GM20431 (cell line): ENCODE results near the gene TCOF1.

Experiments
- in situ Hi-C: fragments of 300-500 bp; cut with MseI, MboI; formaldehyde crosslinking; loops from one replicate; pipeline ENCODE4 v1.15.0; 2020; ENCODE audit warnings: low sequenced_read_pairs; ENCODE audit not compliant: unreplicated experiment

The TCOF1 gene

DNA sequence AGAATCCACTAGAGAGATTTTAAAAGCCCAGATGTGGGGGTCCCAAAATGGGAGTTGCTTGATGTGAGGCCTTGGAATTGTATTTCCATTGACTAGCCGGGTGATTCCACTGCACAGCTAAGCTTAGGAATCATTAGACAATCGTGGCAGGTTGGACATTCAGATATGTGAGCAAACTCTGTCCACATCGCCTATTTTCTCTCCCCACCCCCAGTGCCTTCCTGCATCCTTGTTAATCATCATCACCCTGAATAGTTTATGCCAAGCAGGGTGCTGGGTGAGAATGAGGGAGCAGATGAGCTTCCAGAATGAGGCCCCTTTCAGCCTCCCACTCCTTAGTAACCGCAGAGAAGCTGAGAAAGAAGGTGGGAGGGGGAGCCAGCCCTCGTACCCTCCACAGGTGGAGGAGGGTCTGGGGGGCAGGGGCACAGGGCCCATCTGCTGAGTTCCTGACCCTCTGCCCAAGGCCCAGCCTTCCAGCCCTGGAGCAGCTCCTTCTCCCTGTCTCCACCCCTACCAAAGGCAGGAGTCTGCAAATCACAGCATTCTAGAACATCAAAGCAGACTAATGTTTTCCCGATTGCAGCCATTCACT is 7.7 kb upstream of the TCOF1 start:
- in situ Hi-C loops, result no loop called here

DNA sequence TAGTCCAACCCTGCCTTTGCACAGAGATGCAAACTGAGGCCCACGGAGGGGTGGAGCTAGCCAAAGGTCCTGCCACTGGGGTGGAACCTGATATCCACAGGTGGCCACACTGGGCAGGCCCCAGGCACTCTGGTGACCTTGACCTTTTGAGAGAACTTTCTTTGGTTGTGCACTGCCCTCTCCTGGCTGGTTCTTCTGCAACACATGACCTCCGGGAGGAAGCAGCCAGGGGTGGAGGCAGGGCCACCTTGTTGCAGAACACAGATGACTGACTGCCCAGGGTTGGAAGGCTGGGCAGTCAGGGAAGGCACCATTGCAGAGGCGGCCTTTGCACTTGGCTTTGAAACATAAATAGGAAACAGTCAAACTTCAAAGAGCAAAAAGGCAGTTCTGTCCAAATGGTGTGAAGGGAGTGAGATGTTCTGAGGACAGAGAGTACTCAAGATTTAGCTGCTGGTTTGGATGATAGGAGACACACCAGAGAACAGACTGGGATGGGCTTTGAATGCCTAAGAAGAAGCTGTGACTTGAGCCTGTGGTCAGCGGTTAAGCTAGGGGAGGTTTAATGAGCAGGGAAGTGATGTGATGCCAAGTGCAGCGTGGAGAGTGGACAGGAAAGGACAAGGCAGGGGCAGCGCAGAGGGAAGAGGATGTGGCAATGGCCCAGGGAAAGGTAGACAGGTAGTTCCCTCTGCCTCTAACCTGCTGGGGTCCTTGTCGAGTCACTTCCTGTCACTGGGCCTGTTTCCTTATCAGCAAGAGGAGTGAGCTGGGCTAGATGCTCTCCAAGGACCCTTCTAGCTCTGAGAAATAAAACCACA is 6.8 kb upstream of the TCOF1 start:
- in situ Hi-C loops, result no loop called here

DNA sequence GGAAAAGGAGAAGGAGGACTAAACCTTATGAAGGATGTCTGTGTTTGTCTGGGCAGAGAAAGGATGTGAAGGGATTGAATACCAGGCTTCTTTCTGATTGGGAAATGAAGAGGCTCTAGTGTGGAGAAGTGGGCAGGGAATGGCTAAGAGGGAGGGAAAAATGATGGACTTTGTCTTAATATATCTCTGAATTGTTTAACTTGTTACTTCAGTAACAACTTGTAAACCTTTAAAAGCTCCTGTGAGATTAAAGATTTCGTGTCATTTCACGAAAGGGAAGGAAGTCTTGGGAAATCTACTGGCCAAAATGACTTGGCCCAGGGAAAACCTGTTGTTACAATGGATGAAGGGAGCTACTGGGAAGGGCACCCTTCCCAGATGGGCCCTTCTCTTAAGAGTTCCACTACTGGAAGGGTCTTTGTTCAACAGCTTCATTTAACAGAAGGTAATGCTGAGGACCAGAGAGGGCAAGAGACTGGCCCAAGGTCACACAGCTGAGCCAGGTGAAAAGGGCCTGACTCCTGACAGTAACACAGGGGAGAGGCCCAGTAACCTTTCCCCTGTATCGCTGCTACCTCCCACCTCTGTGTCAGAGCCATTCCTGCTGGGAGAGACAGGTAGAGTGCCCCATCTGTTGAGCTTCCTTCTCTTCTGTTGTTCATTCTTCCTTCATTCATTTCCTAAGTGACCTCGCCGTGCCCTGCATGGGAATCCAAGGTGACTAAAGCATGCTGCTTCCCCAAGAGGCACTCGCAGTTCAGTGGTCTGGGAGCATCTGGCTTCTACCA is 5.1 kb upstream of the TCOF1 start:
- in situ Hi-C loops, result no loop called here

DNA sequence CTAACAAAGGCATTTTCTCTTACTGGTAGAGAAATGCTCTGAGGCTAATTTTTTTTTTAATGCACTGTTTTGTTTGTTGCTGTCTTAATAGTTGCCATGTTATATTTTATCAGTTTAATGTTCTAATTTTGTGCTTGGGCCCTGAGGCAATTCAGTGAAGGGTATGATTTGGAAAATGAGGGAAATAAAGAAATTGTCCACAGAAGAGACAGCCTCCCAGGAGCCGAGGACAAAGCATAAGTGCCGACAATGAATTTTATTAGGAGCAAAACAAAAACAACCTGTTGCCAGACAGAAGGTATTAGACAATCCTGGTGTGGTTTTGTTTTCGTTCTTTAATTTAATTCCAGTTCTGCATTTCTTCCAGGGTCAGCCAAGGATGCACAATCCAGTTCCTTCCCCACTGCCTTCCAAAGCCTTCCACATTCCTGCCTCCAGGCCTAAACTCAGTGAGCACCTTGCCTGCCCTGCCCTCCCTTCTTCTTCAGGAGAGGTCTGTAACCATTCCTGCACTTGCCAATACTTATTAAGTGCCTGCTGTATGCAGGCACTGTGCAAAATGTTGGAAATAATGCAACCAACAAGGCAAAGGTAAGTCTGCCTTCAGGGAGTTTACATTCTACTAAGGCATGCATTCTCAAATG is 4.3 kb upstream of the TCOF1 start:
- in situ Hi-C loops, result no loop called here

DNA sequence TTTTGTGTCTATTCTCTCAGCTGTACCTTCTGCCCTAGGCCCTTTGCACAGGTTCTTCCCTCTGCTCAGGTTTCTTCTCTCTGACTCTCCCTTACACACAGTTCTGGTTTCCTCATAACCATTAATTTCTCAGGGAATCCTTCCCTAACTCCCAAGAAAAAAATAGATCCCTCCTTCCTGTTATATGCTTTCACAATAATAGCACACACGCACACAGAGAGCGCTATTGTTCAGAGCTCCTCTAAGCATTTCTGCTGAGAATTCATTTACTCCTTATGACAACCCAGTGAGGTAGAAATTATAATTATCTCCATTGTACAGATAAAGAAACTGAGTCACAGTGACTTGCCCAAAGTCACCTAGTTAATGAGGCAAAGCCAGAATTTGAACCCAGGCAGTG is 1.7 kb upstream of the TCOF1 start:
- in situ Hi-C loops, result no loop called here

DNA sequence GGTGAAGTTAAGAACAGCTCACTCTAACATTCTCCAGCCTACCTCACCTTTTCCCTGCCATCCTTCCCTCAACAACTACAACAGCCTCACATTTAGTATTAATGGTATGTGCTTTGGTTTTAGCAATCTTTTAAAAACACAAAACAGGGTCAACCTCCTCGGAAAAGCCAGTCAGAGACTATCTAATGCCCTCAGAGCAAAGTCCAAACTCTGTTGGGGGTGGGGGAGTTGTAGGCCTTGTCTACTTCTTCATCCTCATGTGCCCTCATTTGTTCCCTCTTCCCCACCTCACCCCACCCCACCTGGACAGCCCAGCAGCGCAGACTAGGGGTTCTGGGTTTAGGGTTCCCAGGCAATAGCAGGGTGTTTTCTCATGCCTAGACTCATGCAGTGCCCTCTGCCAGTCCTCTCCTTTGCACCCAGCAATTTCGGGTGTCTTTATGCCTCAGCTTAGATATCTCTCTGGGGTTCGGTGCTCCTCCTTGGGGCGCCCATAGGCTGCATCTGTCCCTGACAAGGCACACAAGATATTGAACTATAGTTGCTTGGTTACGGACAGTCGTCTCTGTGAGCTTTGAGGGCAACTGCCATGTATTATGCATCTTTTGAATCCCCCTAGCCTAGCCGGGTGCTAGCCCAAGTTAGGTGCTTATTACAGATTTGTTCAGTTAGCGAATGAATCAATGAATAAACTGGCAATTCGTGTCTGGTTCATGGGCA is 762 bp upstream of the TCOF1 start:
- in situ Hi-C loops, result no loop called here

DNA sequence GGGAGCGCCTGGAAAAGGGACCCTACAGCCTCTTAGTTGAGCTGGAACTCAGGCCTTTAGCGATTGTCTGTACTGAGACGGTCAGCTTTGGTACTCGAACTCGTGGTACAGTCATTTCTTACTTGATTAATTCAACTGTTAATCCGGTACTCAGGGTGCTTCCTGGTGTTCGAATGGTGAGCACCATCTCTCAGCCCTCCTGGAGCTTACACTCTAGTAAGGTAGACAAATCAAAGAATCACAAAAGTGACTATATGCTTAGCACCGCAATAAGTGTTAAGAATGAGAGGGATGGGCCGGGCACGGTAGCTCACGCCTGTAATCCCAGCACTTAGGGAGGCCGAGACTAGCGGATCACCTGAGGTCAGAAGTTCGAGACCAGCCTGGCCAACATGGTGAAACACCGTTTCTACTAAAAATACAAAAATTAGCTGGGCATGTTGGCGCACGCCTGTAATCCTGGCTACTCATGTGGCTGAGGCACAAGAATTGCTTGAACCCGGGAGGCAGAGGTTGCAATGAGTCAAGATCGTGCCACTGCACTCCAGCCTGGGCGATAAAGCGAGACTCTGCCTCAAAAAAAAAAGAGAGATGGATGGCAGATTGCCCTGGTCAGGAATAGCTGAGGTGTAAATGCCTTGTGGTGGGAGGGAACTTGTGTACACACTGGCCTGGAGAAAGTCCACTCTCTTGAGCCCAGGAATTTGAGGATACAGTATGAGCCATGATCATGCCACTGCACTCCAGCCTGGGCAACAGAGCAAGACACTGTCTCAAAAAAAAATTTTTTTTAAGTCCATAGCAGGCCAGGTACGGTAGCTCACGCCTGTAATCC is 981 bp downstream of the TCOF1 start:
- in situ Hi-C loops, result no loop called here

DNA sequence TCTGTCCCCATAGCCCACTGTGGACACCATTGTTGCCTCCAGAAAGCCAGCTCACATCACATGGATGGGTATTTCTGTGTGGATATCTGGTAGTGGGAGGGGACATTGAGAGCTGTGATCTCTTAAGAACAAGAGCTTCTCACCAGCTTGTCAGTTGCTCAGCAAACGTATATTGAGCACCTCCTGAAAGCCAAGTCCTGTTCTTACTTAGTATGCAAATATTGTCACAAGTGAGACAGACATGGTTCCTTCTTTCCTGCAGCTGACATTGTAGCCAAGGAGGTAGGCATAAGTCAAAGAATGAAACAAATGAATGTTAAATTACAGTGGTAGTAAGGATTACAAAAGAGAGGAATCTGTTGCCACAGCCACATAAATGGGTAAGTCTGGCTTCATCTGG is 3.8 kb downstream of the TCOF1 start:
- in situ Hi-C loops, result no loop called here

DNA sequence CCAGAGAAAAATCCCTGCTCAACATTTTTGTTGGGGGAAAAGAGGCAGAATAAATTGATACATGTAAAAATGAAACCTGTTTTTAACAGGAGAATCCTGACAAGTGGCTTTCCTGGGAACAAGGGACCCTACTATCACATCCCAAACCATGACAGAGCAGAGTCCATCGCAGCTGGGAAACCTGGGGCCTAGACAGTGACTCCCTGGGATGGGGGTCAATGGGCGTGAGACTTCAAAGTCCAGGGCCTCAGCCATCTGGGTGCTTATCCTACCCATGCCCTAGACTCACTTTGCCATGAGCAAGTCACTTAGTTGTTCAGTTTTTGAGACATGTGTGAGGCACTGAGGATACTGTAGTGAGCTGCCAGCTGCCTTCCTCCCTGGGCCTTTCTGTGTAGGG is 5.7 kb downstream of the TCOF1 start:
- in situ Hi-C loops, result no loop called here

DNA sequence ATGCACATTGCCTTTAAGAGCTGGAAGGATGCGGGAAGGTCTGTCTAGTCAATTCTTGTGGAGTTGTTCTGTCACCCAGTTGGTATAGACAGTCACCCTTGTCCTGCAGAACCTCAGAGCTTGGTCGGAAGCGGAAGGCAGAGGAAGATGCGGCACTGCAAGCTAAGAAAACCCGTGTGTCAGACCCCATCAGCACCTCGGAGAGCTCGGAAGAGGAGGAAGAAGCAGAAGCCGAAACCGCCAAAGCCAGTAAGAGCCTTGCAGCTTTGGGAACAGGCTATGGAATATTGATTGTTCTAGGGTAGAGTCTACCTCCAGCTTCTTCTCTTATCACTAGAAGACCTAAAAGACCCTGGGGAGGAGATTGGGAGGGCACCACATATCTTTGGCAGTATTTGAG is 6.5 kb downstream of the TCOF1 start:
- in situ Hi-C loops, result no loop called here

DNA sequence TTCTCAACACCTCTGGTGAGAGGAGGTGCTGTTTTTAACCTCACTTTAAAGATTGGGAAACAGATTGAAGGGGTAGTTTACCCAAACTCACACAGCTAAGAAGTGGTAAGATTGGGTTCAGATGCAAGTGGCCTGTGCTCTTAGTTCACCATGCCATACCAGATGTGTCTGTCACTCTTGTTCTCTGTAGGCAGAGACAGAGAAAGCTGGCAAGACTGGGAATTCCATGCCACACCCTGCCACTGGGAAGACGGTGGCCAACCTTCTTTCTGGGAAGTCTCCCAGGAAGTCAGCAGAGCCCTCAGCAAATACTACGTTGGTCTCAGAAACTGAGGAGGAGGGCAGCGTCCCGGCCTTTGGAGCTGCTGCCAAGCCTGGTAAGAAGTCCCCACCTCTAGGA is 11.0 kb downstream of the TCOF1 start:
- in situ Hi-C loops, result no loop called here

DNA sequence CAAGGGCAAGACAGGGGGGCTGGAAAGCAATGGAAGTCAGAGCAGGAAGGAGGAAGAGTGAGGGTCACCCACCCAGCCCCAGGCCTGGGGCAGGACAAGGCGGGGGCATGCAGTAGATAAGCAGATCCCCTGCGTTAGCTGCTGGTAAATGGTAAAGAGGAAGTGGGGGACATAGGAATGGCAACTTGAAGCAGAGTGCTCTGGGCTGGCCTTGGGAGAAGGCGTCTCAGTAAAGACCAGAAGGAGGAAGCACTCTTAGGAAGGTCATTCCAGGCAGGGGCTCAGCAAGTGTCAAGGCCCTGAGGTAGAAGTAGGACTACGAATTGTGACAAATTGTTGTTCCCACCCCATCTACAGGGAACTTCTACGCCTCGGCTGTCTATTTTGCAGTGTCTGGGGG is 15.1 kb downstream of the TCOF1 start:
- in situ Hi-C loops, result no loop called here

DNA sequence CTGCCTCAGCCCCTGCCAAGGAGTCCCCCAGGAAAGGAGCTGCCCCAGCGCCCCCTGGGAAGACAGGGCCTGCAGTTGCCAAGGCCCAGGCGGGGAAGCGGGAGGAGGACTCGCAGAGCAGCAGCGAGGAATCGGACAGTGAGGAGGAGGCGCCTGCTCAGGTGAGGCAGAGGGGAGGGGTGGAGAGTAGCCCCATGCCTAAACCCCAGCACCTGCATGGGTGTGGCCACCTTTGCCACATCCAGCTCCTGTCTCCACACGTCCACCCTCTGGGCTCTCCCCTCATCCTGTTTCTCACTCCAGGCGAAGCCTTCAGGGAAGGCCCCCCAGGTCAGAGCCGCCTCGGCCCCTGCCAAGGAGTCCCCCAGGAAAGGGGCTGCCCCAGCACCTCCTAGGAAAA is 17.2 kb downstream of the TCOF1 start:
- in situ Hi-C loops, result no loop called here

DNA sequence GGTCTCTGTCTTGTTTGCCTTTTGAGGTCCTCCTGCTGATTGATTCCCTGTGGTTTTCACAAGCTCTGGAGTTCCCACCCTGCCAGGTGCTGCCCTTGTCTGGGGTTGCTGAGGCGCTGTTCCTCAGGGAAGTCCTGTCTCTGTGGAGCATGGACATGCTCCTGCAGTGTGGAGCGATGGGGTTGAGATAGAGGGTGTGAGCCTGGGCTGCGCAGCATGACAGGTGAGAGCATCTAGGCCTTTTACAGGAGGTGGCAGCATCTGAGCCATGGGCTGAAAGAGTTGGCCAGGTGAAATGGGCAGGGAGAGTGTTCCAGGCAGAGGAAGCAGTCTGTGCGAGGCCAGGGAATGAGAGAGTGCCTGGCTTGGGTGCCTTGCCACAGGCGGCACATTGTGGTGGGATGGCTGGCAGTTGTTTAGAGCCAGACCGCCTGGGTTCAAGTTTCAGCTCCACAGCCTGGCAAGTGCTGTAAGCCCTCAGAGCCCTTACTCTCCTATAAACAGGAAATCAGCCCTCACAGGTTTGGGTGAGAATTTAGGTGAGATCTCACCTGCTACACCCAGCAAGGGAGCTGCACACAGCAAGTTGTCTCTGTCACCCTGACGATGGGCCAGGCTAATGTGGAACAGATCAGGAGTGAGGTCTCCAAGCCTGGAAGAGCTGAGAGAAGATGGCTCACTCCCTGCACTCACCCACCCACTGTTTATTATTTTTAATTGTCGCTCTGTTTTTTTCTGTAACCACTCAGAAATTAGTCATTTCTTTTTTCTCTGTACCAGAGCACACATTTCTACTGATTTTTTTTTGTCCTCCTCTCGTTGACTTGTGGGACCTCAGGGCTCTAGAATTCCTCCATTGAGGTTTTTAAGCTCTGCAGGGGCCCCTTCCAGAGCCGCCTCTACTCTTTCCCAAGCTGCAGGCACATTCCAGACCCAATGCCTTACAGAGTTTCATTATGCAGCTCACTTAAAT is 19.6 kb downstream of the TCOF1 start:
- in situ Hi-C loops, result no loop called here

DNA sequence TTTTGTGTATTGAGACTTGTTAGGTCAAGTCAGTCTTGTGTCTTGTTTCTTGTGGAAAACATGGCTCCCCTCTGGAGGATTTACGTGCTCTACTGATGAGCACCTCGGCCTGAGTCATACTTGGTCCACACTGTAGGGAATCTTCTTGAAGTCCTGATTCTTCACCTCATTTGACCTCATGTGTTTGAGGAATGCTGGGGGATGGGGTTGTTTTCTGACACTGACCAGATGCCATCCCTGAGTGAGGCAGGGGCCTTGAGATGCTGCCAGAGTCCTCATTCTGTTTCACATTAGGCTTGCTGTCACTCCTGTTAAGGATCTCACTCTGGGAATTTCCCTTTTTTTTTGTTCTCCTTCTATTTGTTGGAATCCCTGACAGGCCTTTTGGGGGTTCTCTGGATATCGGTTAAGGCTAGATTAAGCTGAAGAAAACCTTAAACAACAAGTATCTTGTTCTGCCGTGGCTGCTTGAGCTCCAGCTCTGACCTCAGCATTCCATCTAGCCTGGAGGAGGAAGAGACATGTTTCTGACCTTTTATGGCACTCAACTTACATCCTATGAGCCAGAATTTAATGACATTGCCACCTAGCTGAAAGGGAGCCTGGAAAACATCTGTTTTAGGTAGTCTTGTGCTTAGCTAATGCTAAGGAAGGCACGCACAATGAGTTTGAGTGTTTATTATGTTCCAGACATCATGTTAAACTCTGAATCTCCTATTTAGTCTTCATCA is 20.6 kb downstream of the TCOF1 start:
- in situ Hi-C loops, result no loop called here

DNA sequence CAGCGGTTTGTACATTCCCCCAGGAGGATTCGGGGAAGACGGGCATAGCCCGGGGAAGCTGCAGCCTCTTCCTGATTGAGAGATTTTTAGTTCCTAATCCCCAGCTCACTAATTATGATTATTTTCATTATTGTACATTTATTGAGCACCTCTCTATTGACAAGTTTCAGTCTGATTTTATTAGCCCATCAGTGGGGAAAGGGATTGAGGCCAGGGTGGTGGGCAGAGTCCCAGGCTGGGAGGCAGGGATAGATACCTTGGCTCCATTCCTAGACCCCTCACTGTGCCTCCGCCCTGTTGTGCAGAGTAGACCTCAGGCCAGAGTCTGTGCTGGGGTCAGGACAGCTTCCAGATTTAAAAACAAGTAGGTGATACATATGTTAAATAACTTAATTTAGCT is 27.2 kb downstream of the TCOF1 start:
- in situ Hi-C loops, result no loop called here

DNA sequence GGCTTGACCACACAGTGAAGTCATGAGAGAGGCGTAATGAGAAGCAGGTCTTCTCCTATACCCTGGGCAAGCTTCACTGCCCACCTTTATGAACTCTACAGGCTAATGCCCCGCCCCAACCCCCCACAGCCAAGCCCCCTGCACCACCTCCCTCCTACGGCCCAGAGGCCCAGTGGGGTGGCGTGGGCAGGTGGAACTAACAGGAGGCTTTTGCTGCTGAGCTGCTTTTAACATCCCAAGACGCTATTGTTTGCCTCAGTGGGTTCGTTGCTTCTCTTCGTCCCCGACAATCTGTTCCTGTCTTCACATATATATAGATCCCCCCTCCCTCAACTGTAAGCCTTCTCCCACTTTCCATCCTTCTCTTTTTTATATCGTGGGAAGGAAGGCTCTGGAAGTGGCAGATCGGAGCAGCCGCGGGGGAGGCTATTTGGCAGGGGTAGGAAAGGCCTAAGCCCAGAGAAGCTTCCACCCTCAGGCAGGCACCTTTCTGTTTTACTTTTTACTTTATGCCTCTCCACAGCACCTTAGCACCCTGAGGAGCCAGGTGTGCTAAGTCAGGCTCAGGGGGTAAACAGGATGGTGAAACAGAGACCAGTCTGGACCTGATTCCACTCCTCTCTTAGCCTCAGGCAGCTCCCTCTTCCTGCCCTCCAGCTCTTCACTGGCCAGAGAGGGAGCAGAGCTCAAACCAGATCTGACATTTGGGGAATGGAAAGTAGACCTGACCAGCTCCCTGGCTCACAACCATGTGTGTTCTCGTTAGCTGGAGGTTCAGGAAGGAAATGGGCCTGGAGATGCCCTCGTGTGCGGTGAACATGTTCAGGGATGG is 28.7 kb downstream of the TCOF1 start:
- in situ Hi-C loops, result no loop called here
